Spleen (tissue), 11 donors: ENCODE data around the gene RPL21. TPM values are rescaled to one million over a fixed set of nuclear protein-coding genes. Genes with fewer than 3 reads are reported as not detected.
"Not testable (repeated sequence)": the region's sequence is repeated elsewhere in the genome, so short reads cannot be mapped to it uniquely, and the experiment has no call there.

Source experiments
- DNase-seq: peaks from one replicate; pipeline ENCODE4 v3.0.0-alpha.2; 2020
- H3K27ac ChIP-seq, 8 donors: fragments of 200-600 bp; sonication (generic) in 7 of 8; 1 replicate in 4 of 8; 2 replicates in 4 of 8; pipeline versions ENCODE4 v1.5.0 to v1.8.0; 2016 to 2021; ENCODE audit warnings: inconsistent platforms in 4 of 8, mild to moderate bottlenecking in 4 of 8, moderate library complexity in 1 of 8
- H3K27me3 ChIP-seq, 7 donors: fragments of 200-600 bp; sonication (generic) in 6 of 7; replicated peaks in 1 of 7; 1 replicate in 4 of 7; 2 replicates in 3 of 7; pipeline versions ENCODE4 v1.5.0 to v1.8.0; 2016 to 2021; ENCODE audit warnings: inconsistent platforms in 3 of 7, mild to moderate bottlenecking in 1 of 7
- H3K36me3 ChIP-seq, 6 donors: fragments of 200-600 bp; sonication (generic) in 5 of 6; 1 replicate in 4 of 6; 2 replicates in 2 of 6; pipeline versions ENCODE4 v1.5.0 to v1.8.0; 2016 to 2021; ENCODE audit warnings: inconsistent platforms in 2 of 6
- H3K4me1 ChIP-seq, 6 donors: fragments of 200-600 bp; sonication (generic) in 5 of 6; 1 replicate in 3 of 6; 2 replicates in 3 of 6; pipeline versions ENCODE4 v1.5.0 to v1.8.0; 2016 to 2021; ENCODE audit warnings: inconsistent platforms in 3 of 6
- H3K4me3 ChIP-seq, 8 donors: fragments of 200-600 bp; sonication (generic) in 7 of 8; 1 replicate in 4 of 8; 2 replicates in 4 of 8; pipeline versions ENCODE4 v1.5.0 to v1.8.0; 2016 to 2021; ENCODE audit warnings: inconsistent platforms in 4 of 8, mild to moderate bottlenecking in 4 of 8, moderate library complexity in 2 of 8
- H3K9me3 ChIP-seq, 8 donors: fragments of 200-600 bp; sonication (generic) in 7 of 8; 1 replicate in 4 of 8; 2 replicates in 4 of 8; pipeline versions ENCODE4 v1.5.0 to v1.8.0; 2016 to 2021; ENCODE audit warnings: inconsistent platforms in 4 of 8
- POLR2A ChIP-seq, 3 donors: fragments of 450-650 bp; IDR thresholded peaks; one replicate each; pipeline ENCODE4 v1.5.1; 2017; ENCODE audit warnings: antibody characterized with exemption in 3 of 3, mild to moderate bottlenecking in 1 of 3
- POLR2AphosphoS5 ChIP-seq, 3 donors: sonication (generic); formaldehyde crosslinking; IDR thresholded peaks; one replicate each; pipeline ENCODE4 v1.5.1; 2017; ENCODE audit warnings: antibody characterized with exemption in 3 of 3
- WGBS, 5 donors: extraction: QIAGEN DNeasy Blood & Tissue Kit in 3 of 5; methylation state at CpG; one replicate each; pipeline versions ENCODE4 v1.1.5 to v1.1.7; 2013 to 2018; 5-methylcytosine and 5-hydroxymethylcytosine counted together
- intact Hi-C: fragments of 100-400 bp; cut with DNase I; formaldehyde crosslinking; loops from one replicate; pipeline ENCODE4 v1.15.0; 2023; ENCODE audit warnings: low total_unique reads
- polyA plus RNA-seq, 3 donors: library from polyadenylated mRNA; stranded (reverse); fragments of 200-250 nt; gene quantifications; one replicate each; pipeline ENCODE4 v1.2.1, GENCODE V29; 2013
- total RNA-seq, 7 donors: library from RNA; depleted of rRNA in 3 of 7; stranded (reverse); fragments of >200 nt in 3 of 7; fragmentation: NEBNext Ultra II Directional in 4 of 7; extraction: Animal tissue kit (Norgen Biotek cat#: 25700) in 4 of 7; gene quantifications; one replicate each; pipeline versions ENCODE4 v1.1.0 to v1.2.1, GENCODE V29; 2016 to 2021
- TF ChIP-seq, protein P1 (sequence below), 11 experiments: fragments of 200-600 bp in 7 of 11; fragments of 450-650 bp in 4 of 11; sonication (generic) in 4 of 11; IDR thresholded peaks in 8 of 11; conservative IDR thresholded peaks in 3 of 11; 1 replicate in 7 of 11; 2 replicates in 4 of 11; pipeline versions ENCODE4 v1.4.0 to v1.8.0; 2016 to 2021; ENCODE audit warnings: antibody characterized with exemption in 11 of 11, inconsistent platforms in 4 of 11, mild to moderate bottlenecking in 1 of 11
- donor health status: healthy with polysubstance abuse.
- donor health status: DM: no; HTN: no; CAD: no; lungs with moderate emphysema.
- donor health status: DM: no; HTN: no; CAD: no.
- donor health status: Bipolar disorder and iron deficiency.
- donor health status: healthy.
- donor health status: DM: no; HTN: no; CAD: no.
- donor health status: DM: yes; HTN: yes; CAD: no.

RPL21 gene
- total and polyA plus RNA-seq, 10 donors: 876 to 2,187 (median 1,134) TPM

DNA sequence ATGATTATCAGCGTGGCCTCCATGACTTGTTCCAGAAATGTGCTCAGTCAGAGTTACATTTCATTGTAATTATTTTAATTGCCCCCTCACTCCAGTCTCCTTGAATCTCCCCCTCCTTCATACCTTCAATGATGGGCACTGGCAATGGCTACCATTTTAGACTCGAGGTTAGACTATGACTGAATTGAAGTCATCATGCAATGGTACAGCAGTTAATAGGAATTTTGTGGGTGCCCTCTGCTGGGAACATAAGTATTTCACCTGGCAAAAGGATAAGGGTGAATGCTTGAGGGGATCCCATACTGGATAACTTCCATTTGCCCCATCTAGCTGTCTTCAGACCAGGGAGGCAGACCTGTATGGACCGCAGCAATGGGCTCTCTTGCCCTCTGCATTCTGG lies 47.5 kb upstream of the RPL21 start:
- 74 to 83% (median 80%) methylated on average over 3 of the region's 3 CpGs for WGBS, 5 donors
- Histone ChIP-seq H3K4me1 (no peaks in the 10 kb centered on the region), H3K36me3 (no peaks in the 10 kb centered on the region), H3K27ac (no peak overlapping the region), H3K4me3 (no peak overlapping the region), H3K27me3 (no peaks in the 10 kb centered on the region), H3K9me3 (peaks cover 0 to 2% (median 0%) of the 10 kb centered on the region in 8 donors)
- no peak for TF ChIP-seq POLR2AphosphoS5 (IDR thresholded peaks at IDR 0.05)
- no peak for TF ChIP-seq POLR2A (IDR thresholded peaks at IDR 0.05)
- TF ChIP-seq, protein P1, sequence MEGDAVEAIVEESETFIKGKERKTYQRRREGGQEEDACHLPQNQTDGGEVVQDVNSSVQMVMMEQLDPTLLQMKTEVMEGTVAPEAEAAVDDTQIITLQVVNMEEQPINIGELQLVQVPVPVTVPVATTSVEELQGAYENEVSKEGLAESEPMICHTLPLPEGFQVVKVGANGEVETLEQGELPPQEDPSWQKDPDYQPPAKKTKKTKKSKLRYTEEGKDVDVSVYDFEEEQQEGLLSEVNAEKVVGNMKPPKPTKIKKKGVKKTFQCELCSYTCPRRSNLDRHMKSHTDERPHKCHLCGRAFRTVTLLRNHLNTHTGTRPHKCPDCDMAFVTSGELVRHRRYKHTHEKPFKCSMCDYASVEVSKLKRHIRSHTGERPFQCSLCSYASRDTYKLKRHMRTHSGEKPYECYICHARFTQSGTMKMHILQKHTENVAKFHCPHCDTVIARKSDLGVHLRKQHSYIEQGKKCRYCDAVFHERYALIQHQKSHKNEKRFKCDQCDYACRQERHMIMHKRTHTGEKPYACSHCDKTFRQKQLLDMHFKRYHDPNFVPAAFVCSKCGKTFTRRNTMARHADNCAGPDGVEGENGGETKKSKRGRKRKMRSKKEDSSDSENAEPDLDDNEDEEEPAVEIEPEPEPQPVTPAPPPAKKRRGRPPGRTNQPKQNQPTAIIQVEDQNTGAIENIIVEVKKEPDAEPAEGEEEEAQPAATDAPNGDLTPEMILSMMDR (IDR thresholded peaks at IDR 0.05 in 8 of 11, conservative IDR thresholded peaks at IDR 0.05 in 3 of 11): peak in 3 of 11 experiments; percentile 9 to 38 (median 20)
- DNase-seq: no peak
- intact Hi-C loops: no loop called here

DNA sequence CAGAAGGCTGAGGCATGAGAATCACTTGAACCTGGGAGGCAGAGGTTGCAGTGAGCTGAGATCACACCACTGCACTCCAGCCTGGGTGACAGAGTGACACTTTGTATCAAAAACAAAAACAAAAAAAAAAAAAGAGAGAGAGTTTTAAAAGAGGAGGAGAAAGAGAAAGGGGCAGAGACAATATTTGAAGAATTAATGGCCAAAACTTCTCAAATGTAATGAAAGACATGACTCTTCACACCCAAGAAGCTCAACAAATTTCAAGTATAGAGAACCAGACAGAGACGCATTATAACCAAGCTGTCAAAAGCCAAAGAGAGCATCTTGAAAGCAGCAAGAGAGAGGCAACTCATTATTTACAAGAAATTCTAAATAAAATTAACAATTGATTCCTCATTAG lies 42.8 kb upstream of the RPL21 start:
- no peaks in the 10 kb centered on the region for H3K4me1 ChIP-seq
- intact Hi-C loops: no loop called here
- peaks cover 0 to 22% (median 12%) of the 10 kb centered on the region in 8 donors for H3K9me3 ChIP-seq
- no peaks in the 10 kb centered on the region for H3K27me3 ChIP-seq
- H3K27ac ChIP-seq: no peak overlapping the region
- no peak overlapping the region for H3K4me3 ChIP-seq
- WGBS, 5 donors: 94 to 100% (median 97%) methylated on average over 1 of the region's 1 CpG
- no peak for DNase-seq
- no peaks in the 10 kb centered on the region for H3K36me3 ChIP-seq
- no peak for TF ChIP-seq POLR2AphosphoS5 (IDR thresholded peaks at IDR 0.05)
- no peak for TF ChIP-seq POLR2A (IDR thresholded peaks at IDR 0.05)
- TF ChIP-seq, protein P1 (IDR thresholded peaks at IDR 0.05 in 8 of 11, conservative IDR thresholded peaks at IDR 0.05 in 3 of 11): no peak

DNA sequence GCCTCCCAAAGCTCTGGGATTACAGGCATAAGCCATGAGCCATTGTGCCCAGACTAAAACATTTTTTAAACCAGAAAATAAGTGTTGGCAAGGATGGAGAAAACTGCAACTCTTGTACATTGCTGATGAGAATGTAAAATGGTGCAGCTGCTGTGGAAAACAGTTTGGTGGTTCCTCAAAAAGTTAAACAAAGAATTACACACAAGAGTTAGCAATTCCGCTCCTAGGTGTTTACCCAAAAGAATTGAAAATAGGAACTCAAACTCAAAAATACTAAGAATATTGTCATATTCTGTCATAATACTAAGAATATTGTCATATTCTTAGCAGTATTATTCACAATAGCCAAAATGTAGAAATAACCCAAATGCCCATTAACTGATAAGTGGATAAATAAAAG lies 40.1 kb upstream of the RPL21 start:
- intact Hi-C loops: no loop called here
- no peak for DNase-seq
- no peak overlapping the region for H3K27ac ChIP-seq
- no peaks in the 10 kb centered on the region for H3K27me3 ChIP-seq
- no peaks in the 10 kb centered on the region for H3K36me3 ChIP-seq
- no peak overlapping the region for H3K4me3 ChIP-seq
- H3K4me1 ChIP-seq: no peaks in the 10 kb centered on the region
- no peak for TF ChIP-seq POLR2AphosphoS5 (IDR thresholded peaks at IDR 0.05)
- TF ChIP-seq, protein P1 (IDR thresholded peaks at IDR 0.05 in 8 of 11, conservative IDR thresholded peaks at IDR 0.05 in 3 of 11): no peak
- TF ChIP-seq POLR2A (IDR thresholded peaks at IDR 0.05): no peak
- peaks cover 0 to 22% (median 12%) of the 10 kb centered on the region in 8 donors for H3K9me3 ChIP-seq
- WGBS, 5 donors: 96 to 100% (median 97%) methylated on average over 1 of the region's 1 CpG

DNA sequence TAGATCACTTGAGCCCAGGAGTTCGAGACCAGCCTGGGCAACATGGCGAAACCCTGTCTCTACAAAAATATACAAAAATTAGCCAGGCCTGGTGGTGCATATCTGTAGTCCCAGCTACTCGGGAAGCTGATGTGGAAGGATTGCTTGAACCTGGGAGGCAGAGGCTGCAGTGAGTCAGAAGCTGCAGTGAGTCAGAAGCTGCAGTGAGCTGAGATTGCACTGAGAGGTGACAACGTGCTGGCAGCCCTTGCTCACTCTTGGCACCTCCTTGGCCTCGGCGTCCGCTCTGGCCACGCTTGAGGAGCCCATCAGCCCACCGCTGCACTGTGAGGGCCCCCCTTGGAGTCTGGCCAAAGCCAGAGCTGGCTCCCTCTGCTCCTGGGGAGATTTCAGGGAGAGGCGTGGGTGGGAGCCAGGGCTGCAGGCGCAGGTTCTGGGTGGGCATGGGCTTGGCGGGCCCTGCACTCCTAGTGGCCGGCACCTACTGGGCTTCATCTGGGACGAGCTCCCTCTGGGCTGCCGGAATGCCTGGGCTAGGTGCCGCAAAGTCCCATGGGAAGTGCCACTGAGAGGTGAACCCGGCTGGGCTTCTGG lies 39.5 kb upstream of the RPL21 start:
- WGBS, 5 donors: 85 to 96% (median 90%) methylated on average over 6 to 17 of the region's 17 CpGs
- H3K27ac ChIP-seq: no peak overlapping the region
- no peaks in the 10 kb centered on the region for H3K27me3 ChIP-seq
- H3K36me3 ChIP-seq: no peaks in the 10 kb centered on the region
- peaks cover 0 to 22% (median 12%) of the 10 kb centered on the region in 8 donors for H3K9me3 ChIP-seq
- H3K4me1 ChIP-seq: no peaks in the 10 kb centered on the region
- intact Hi-C loops: no loop called here
- DNase-seq: no peak
- no peak overlapping the region for H3K4me3 ChIP-seq
- no peak for TF ChIP-seq POLR2AphosphoS5 (IDR thresholded peaks at IDR 0.05)
- no peak for TF ChIP-seq POLR2A (IDR thresholded peaks at IDR 0.05)
- TF ChIP-seq, protein P1 (IDR thresholded peaks at IDR 0.05 in 8 of 11, conservative IDR thresholded peaks at IDR 0.05 in 3 of 11): no peak

DNA sequence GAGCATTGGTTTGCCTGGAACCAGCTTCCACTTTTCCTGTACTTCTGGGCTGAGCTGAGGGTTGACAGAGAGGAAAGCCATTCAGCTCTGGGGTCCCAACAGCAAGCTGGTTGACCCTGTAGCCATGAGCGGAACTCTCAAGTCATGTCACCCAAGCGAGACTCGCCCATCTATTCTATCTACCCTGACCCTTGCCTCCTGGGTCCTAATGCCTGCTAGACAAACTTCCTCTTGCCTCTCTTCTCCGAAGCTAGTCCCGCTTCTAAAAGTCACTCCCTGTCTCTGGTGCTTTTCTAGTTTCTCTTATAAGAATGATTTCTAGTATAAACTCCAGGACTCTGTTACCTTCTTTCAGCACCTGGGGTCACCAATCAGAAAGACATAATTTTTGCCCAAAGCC lies 38.0 kb upstream of the RPL21 start:
- intact Hi-C loops, H3K4me1 ChIP-seq, H3K27ac ChIP-seq, DNase-seq, H3K36me3 ChIP-seq, H3K27me3 ChIP-seq, H3K4me3 ChIP-seq: not testable (repeated sequence)
- WGBS, 5 donors: 86 to 94% (median 90%) methylated on average over 5 of the region's 5 CpGs
- H3K9me3 ChIP-seq: peaks cover 0 to 22% (median 12%) of the 10 kb centered on the region in 8 donors

DNA sequence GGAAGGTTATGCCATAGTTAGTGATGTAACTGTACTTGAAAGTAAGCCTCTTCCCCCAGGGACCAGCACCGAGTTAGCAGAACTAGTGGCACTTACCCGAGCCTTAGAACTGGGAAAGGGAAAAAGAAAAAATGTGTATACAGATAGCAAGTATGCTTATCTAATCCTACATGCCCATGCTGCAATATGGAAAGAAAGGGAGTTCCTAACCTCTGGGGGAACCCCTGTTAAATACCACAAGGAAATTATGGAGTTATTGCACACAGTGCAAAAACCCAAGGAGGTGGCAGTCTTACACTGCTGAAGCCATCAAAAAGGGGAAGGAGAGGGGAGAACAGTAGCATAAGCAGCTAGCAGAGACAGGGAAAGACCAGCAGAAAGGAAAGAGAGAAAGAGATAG lies 33.6 kb upstream of the RPL21 start:
- H3K27ac ChIP-seq, intact Hi-C loops, H3K27me3 ChIP-seq, H3K4me3 ChIP-seq, H3K36me3 ChIP-seq, DNase-seq: not testable (repeated sequence)
- peaks cover 0 to 12% (median 0%) of the 10 kb centered on the region in 6 donors for H3K4me1 ChIP-seq
- WGBS, 5 donors: 43 to 78% (median 59%) methylated on average over 2 of the region's 2 CpGs
- peaks cover 0 to 13% (median 0%) of the 10 kb centered on the region in 8 donors for H3K9me3 ChIP-seq

DNA sequence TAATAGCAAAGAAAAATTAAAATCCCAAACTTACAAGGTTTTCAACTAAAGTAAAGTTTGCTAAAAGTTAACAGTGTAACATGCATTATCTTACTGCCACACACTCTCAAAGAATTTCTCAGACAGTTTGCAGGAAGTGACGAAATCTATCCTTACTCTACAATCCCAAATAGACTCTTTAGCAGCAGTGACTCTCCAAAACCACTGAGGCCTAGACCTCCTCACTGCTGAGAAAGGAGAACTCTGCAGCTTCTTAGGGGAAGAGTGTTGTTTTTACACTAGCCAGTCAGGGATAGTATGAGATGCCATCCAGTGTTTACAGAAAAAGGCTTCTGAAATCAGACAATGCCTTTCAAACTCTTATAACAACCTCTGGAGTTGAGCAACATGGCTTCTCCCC lies 32.5 kb upstream of the RPL21 start:
- intact Hi-C loops, H3K27ac ChIP-seq, H3K27me3 ChIP-seq, H3K4me3 ChIP-seq, DNase-seq, H3K36me3 ChIP-seq: not testable (repeated sequence)
- Histone ChIP-seq H3K9me3 (peaks cover 0 to 13% (median 0%) of the 10 kb centered on the region in 8 donors), H3K4me1 (peaks cover 0 to 13% (median 0%) of the 10 kb centered on the region in 6 donors)
- WGBS, 5 donors: 29 to 76% (median 60%) methylated on average over 1 of the region's 1 CpG
